ENCODE measurements around the gene CNNM2.

CNNM2 gene

GRCh38 chr10:103103989-103104388, 185.9 kb downstream of the CNNM2 start:
- H3K4me3 ChIP-seq (ENCODE audit: extremely low read depth, insufficient read depth, low read length, poor library complexity, severe bottlenecking): no peak overlapping the region
- H3K4me1 ChIP-seq (ENCODE audit: control insufficient read depth, insufficient read depth, low read length, poor library complexity, severe bottlenecking): no peaks in the 10 kb centered on the region
- H3K36me3 ChIP-seq (ENCODE audit: control insufficient read depth, insufficient read depth, low read length): peaks cover 55% of the 10 kb centered on the region
- H3K9me3 ChIP-seq (ENCODE audit: control insufficient read depth, low read length): no peaks in the 10 kb centered on the region
- H3K27ac ChIP-seq (ENCODE audit: low read depth, low read length, severe bottlenecking): no peak overlapping the region
- no CpG with 5 or more reads among the region's 2 CpGs for WGBS, 2 experiments (ENCODE audit: insufficient coverage in 2 of 2)

DNA sequence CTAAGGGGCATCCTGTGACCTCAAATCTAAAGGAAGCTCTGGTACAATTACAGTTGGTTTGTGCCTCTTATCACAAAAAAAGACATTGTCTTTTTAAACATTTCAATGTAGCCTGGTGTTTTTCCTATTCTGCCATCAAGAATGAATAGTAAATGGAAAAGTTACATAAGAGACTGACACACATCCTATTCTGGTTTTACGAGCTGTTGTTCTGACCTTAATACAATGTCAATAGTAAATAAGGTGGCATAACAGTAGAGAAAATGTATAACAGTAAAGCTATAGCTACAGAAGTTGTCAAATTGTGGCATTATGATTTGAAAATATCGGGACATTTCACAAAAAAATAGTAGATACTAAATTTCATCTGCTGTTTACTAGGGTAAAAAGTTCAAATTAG, 186.6 kb downstream of the CNNM2 start:
- Histone ChIP-seq H3K27ac (ENCODE audit: low read depth, low read length, severe bottlenecking) (peak overlapping the region; percentile 29), H3K4me1 (ENCODE audit: control insufficient read depth, insufficient read depth, low read length, poor library complexity, severe bottlenecking) (no peaks in the 10 kb centered on the region), H3K36me3 (ENCODE audit: control insufficient read depth, insufficient read depth, low read length) (peaks cover 53% of the 10 kb centered on the region), H3K9me3 (ENCODE audit: control insufficient read depth, low read length) (no peaks in the 10 kb centered on the region), H3K4me3 (ENCODE audit: extremely low read depth, insufficient read depth, low read length, poor library complexity, severe bottlenecking) (no peak overlapping the region)
- WGBS, 2 experiments (ENCODE audit: insufficient coverage in 2 of 2): 100% methylated on average over 1 of the region's 2 CpGs; no CpG with 5 or more reads in 1 of the 2 experiments

GRCh38 chr10:103105462-103105861, 187.4 kb downstream of the CNNM2 start:
- Histone ChIP-seq H3K4me3 (ENCODE audit: extremely low read depth, insufficient read depth, low read length, poor library complexity, severe bottlenecking) (no peak overlapping the region), H3K36me3 (ENCODE audit: control insufficient read depth, insufficient read depth, low read length) (peaks cover 50% of the 10 kb centered on the region), H3K27ac (ENCODE audit: low read depth, low read length, severe bottlenecking) (no peak overlapping the region), H3K4me1 (ENCODE audit: control insufficient read depth, insufficient read depth, low read length, poor library complexity, severe bottlenecking) (no peaks in the 10 kb centered on the region), H3K9me3 (ENCODE audit: control insufficient read depth, low read length) (no peaks in the 10 kb centered on the region)
- WGBS, 2 experiments (ENCODE audit: insufficient coverage in 2 of 2): no CpG with 5 or more reads among the region's 1 CpG

DNA sequence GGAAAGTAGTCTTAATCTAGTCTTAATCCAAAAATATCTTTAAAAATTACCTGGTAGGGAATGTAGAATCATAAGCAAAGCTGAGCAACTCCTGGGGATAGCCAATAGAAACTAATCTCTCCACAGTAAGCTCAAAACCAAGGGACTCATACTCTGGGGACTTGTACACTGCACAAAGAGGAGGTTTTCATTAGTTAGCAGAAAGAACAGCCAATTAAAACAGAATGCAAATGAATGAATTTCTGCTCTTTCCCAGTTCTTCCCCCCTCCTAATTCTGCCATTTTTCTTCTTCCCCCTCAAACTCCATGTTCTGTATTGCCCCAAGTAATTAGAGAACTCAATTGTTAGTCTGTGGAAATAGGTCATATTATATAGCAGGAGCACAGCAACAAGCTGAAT, 188.4 kb downstream of the CNNM2 start:
- peaks cover 49% of the 10 kb centered on the region for H3K36me3 ChIP-seq (ENCODE audit: control insufficient read depth, insufficient read depth, low read length)
- H3K27ac ChIP-seq (ENCODE audit: low read depth, low read length, severe bottlenecking): no peak overlapping the region
- H3K4me1 ChIP-seq (ENCODE audit: control insufficient read depth, insufficient read depth, low read length, poor library complexity, severe bottlenecking): no peaks in the 10 kb centered on the region
- no peaks in the 10 kb centered on the region for H3K9me3 ChIP-seq (ENCODE audit: control insufficient read depth, low read length)
- H3K4me3 ChIP-seq (ENCODE audit: extremely low read depth, insufficient read depth, low read length, poor library complexity, severe bottlenecking): no peak overlapping the region

DNA sequence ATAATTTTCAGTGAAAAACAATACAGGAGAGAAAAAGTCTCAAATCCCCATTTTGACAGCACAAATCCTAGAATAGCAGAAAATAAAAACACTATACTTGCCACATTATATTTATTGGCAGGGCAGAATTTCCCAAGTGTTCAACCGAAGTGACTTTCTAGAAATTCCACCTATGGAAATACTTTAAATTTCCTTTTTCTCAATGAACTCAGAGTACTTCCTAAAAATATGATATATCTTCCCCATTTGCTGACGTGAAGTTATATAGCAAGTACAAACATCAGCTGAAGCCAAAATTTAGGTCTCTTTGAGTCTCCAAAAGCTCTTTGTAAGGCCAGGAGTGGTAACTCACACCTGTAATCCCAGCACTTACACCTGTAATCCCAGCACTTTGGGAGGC, 191.7 kb downstream of the CNNM2 start:
- no peaks in the 10 kb centered on the region for H3K4me1 ChIP-seq (ENCODE audit: control insufficient read depth, insufficient read depth, low read length, poor library complexity, severe bottlenecking)
- no peaks in the 10 kb centered on the region for H3K9me3 ChIP-seq (ENCODE audit: control insufficient read depth, low read length)
- WGBS, 2 experiments (ENCODE audit: insufficient coverage in 2 of 2): 100% methylated on average over 2 of the region's 2 CpGs
- H3K27ac ChIP-seq (ENCODE audit: low read depth, low read length, severe bottlenecking): no peak overlapping the region
- no peak overlapping the region for H3K4me3 ChIP-seq (ENCODE audit: extremely low read depth, insufficient read depth, low read length, poor library complexity, severe bottlenecking)
- peaks cover 28% of the 10 kb centered on the region for H3K36me3 ChIP-seq (ENCODE audit: control insufficient read depth, insufficient read depth, low read length)

DNA sequence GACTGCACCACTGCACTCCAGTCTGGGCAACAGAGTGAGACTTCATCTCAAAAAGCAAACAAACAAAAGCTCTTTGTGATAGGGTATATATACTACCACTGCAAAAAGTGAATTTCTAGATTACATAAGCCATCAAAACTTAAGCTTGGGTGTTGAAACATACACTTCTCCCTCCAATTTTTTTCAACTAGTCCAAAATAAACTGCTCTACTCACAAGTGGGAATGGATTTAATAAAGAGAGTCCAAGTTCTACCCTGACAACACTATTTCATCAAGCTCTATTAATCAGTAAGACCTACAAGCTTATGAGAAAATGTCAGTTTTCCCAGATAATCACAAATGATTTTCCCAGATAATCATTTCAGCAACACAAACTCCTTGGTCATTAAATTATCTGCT, 192.3 kb downstream of the CNNM2 start:
- H3K9me3 ChIP-seq (ENCODE audit: control insufficient read depth, low read length): no peaks in the 10 kb centered on the region
- no peak overlapping the region for H3K4me3 ChIP-seq (ENCODE audit: extremely low read depth, insufficient read depth, low read length, poor library complexity, severe bottlenecking)
- no peaks in the 10 kb centered on the region for H3K4me1 ChIP-seq (ENCODE audit: control insufficient read depth, insufficient read depth, low read length, poor library complexity, severe bottlenecking)
- peaks cover 28% of the 10 kb centered on the region for H3K36me3 ChIP-seq (ENCODE audit: control insufficient read depth, insufficient read depth, low read length)
- H3K27ac ChIP-seq (ENCODE audit: low read depth, low read length, severe bottlenecking): no peak overlapping the region

GRCh38 chr10:103111031-103111917, 193.2 kb downstream of the CNNM2 start:
- H3K27ac ChIP-seq (ENCODE audit: low read depth, low read length, severe bottlenecking): peak overlapping the region; percentile 46
- 86% methylated on average over 1 of the region's 2 CpGs; no CpG with 5 or more reads in 1 of the 2 experiments for WGBS, 2 experiments (ENCODE audit: insufficient coverage in 2 of 2)
- peaks cover 24% of the 10 kb centered on the region for H3K36me3 ChIP-seq (ENCODE audit: control insufficient read depth, insufficient read depth, low read length)
- H3K4me3 ChIP-seq (ENCODE audit: extremely low read depth, insufficient read depth, low read length, poor library complexity, severe bottlenecking): no peak overlapping the region
- H3K9me3 ChIP-seq (ENCODE audit: control insufficient read depth, low read length): no peaks in the 10 kb centered on the region
- H3K4me1 ChIP-seq (ENCODE audit: control insufficient read depth, insufficient read depth, low read length, poor library complexity, severe bottlenecking): no peaks in the 10 kb centered on the region

DNA sequence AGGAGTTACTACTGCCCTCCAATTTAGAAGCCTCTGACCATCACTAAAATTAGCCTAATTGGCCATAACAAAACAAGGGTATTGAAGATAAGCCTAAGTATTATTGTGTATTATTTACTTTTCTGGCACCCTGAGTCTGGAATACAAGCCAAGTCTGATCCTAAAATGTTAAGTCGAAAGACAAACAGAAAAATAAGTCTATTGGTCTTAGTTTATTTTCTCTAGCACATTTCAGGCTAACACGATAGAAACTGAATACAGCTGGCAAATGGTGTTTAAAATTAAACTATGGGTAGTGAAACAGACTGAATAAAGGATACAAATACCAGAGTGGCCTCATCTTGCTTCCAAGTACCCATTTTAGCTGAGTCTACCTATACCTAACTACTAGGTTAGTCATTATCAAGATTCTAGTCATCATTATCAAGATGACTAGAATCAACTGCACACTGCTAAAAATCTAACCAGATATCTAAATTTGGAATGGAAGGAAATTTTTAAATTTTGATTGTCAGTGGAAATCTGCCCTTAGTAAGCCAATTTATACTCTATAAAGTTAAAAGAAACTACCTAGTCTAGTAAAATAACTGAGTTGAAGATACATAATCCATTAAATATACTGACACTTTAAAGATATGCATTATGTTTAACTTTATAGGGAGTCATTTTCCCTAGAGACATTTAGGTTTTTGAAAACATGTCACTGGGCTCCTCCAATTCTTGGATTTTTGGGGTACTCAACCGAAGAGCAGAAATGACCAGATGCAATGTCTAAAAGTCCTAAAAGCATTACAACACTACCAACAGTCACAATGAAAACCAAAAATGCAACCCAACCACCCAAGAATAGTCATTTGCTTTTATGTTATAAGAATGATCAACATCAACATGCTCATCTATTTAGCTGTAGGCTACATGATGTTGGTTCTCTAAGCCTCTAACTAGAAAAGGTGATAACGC, 194.1 kb downstream of the CNNM2 start:
- H3K9me3 ChIP-seq (ENCODE audit: control insufficient read depth, low read length): no peaks in the 10 kb centered on the region
- no peaks in the 10 kb centered on the region for H3K4me1 ChIP-seq (ENCODE audit: control insufficient read depth, insufficient read depth, low read length, poor library complexity, severe bottlenecking)
- no peak overlapping the region for H3K27ac ChIP-seq (ENCODE audit: low read depth, low read length, severe bottlenecking)
- H3K4me3 ChIP-seq (ENCODE audit: extremely low read depth, insufficient read depth, low read length, poor library complexity, severe bottlenecking): no peak overlapping the region
- whole genome bisulfite sequencing, 2 experiments (ENCODE audit: insufficient coverage in 2 of 2): 80 to 100% methylated on average over 1 to 2 of the region's 4 CpGs
- peaks cover 25% of the 10 kb centered on the region for H3K36me3 ChIP-seq (ENCODE audit: control insufficient read depth, insufficient read depth, low read length)

DNA sequence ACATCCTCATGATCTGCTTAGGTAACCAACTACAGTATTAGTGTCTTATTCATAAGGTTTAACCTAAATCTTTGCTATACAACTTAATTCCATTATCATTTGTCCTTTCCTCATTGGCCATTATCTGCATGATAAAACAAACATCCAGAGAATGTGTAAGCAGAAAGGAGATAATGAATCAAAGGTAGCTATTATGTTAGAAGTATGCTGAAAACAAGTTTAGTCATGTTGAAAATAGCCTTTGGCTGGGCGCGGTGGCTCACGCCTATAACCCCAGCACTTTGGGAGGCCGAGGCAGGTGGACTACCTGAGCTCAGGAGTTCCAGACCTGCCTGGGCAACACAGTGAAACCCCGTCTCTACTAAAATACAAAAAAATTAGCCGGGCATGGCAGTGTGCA, 196.8 kb downstream of the CNNM2 start:
- 87 to 90% methylated on average over 6 of the region's 6 CpGs for WGBS, 2 experiments (ENCODE audit: insufficient coverage in 2 of 2)
- peaks cover 18% of the 10 kb centered on the region for H3K36me3 ChIP-seq (ENCODE audit: control insufficient read depth, insufficient read depth, low read length)
- no peaks in the 10 kb centered on the region for H3K9me3 ChIP-seq (ENCODE audit: control insufficient read depth, low read length)

DNA sequence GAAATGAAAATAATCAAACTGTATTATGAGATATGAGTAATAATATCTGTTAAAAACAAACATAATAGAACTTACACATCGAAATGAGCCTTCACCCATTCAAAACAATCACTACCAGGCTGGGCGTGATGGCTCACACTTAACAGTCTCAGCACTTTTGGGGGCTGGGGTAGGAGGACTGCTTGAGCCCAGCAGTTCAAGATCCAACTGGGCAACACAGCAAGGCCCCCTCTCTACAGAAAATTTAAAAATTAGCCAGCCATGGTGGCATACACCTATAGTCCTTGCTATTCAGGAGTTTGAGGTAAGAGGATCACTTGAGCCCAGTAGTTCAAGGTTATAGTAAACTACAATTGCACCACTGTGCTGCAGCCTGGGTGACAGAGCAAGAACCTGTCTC, 199.2 kb downstream of the CNNM2 start:
- 100% methylated on average over 1 of the region's 2 CpGs; no CpG with 5 or more reads in 1 of the 2 experiments for WGBS, 2 experiments (ENCODE audit: insufficient coverage in 2 of 2)
- H3K9me3 ChIP-seq (ENCODE audit: control insufficient read depth, low read length): no peaks in the 10 kb centered on the region

More for the DNA sequence above, 196.8 kb downstream of the CNNM2 start:
- Histone ChIP-seq H3K4me1 (ENCODE audit: control insufficient read depth, insufficient read depth, low read length, poor library complexity, severe bottlenecking) (no peaks in the 10 kb centered on the region), H3K4me3 (ENCODE audit: extremely low read depth, insufficient read depth, low read length, poor library complexity, severe bottlenecking) (no peak overlapping the region), H3K27ac (ENCODE audit: low read depth, low read length, severe bottlenecking) (no peak overlapping the region)

More for the DNA sequence above, 199.2 kb downstream of the CNNM2 start:
- H3K4me1 ChIP-seq (ENCODE audit: control insufficient read depth, insufficient read depth, low read length, poor library complexity, severe bottlenecking): no peaks in the 10 kb centered on the region
- H3K4me3 ChIP-seq (ENCODE audit: extremely low read depth, insufficient read depth, low read length, poor library complexity, severe bottlenecking): no peak overlapping the region
- no peak overlapping the region for H3K27ac ChIP-seq (ENCODE audit: low read depth, low read length, severe bottlenecking)
- H3K36me3 ChIP-seq (ENCODE audit: control insufficient read depth, insufficient read depth, low read length): peaks cover 4% of the 10 kb centered on the region
